ENCODE measurements around the gene SLC9A9. TPM values are rescaled to one million over a fixed set of nuclear protein-coding genes. Genes with fewer than 3 reads are reported as not detected.

Gene SLC9A9
- total RNA-seq, 6 experiments from 2014 or later = 0.10 to 0.55 (median 0.33) TPM; not detected in 2

DNA sequence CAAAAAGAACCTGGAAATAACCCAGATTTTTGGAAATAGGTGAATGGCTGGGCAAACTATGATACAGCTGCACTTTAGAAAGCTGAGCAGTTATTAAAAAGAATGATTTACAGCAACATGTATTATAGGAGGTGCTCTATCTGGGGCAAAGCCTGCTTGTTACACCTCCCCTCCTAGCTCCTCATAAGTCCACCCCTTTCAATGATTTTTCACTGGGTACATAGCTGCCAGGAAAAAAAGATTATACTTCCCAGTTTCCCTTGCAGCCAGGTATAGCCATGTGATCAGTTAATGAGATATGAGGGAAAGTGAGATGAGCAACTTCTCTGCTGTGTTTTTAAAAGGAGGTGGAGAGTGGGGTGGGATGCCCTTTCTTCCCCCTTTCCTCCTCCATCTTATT, 631.0 kb downstream of the SLC9A9 start:
- Mint-ChIP-seq H3K9me3 (no peaks in the 10 kb centered on the region), H3K4me3 (peak overlapping the region; percentile 59; the same call in 1 of the 2 replicates), H3K4me1 (ENCODE audit: low read depth) (peaks cover 8% of the 10 kb centered on the region; the same call in 1 of the 2 replicates), H3K36me3 (ENCODE audit: low read depth) (no peaks in the 10 kb centered on the region), H3K27ac (no peak overlapping the region), H3K27me3 (ENCODE audit: insufficient read depth) (peaks cover 2% of the 10 kb centered on the region; the same call in 1 of the 2 replicates)
- TF ChIP-seq, protein P1, sequence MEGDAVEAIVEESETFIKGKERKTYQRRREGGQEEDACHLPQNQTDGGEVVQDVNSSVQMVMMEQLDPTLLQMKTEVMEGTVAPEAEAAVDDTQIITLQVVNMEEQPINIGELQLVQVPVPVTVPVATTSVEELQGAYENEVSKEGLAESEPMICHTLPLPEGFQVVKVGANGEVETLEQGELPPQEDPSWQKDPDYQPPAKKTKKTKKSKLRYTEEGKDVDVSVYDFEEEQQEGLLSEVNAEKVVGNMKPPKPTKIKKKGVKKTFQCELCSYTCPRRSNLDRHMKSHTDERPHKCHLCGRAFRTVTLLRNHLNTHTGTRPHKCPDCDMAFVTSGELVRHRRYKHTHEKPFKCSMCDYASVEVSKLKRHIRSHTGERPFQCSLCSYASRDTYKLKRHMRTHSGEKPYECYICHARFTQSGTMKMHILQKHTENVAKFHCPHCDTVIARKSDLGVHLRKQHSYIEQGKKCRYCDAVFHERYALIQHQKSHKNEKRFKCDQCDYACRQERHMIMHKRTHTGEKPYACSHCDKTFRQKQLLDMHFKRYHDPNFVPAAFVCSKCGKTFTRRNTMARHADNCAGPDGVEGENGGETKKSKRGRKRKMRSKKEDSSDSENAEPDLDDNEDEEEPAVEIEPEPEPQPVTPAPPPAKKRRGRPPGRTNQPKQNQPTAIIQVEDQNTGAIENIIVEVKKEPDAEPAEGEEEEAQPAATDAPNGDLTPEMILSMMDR (IDR thresholded peaks at IDR 0.05) = no peak
- DNase-seq = no peak

DNA sequence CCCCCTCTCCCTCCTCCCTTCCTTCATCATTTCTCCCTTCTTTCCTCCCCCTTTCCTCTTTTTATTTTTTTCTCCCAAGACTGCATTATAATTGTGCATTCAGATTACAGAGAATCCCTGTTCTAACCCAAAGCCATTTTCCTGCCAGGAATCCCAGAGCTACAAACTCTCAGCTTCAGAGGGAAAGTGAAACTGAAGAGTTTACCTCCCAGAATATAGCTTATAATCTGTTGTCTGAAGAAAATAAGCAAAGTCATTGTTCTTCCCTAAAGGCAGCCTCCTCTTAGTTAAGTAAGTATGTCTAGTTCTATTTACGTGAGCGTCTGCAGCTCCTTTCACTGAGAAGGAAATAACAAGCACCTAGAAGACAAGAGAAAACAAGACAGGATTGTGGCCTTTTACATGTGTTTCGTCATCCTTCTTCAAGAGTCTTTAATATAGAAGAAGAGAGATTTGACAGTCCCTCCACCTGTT, 631.5 kb downstream of the SLC9A9 start:
- Mint-ChIP-seq H3K4me3 (peak overlapping the region; percentile 59; the same call in 1 of the 2 replicates), H3K36me3 (ENCODE audit: low read depth) (no peaks in the 10 kb centered on the region), H3K9me3 (no peaks in the 10 kb centered on the region), H3K27ac (no peak overlapping the region; the same call in 1 of the 2 replicates), H3K4me1 (ENCODE audit: low read depth) (peaks cover 8% of the 10 kb centered on the region; the same call in 1 of the 2 replicates), H3K27me3 (ENCODE audit: insufficient read depth) (peaks cover 2% of the 10 kb centered on the region; the same call in 1 of the 2 replicates)
- TF ChIP-seq, protein P1 (IDR thresholded peaks at IDR 0.05) = no peak
- DNase-seq = no peak

Other genes with a start within 250 kb of the SLC9A9 start
- 10 to 100 TPM in 1 of 6 experiments, 1 to 10 TPM in 5; 7.0 to 10.5 (median 8.6) TPM for gene DIPK2A, start 123.4 kb upstream of the SLC9A9 start, total RNA-seq (2021; fragmentation: NEBNext Ultra II Directional; extraction: Animal tissue kit (Norgen Biotek cat#: 25700))